NB4 (cell line): Measurements from ENCODE around the gene TRAPPC3L.

Experiments used
- DNase-seq: peaks from one replicate; pipeline ENCODE4 v3.0.0; 2010; ENCODE audit warnings: low read depth
- H3K4me3 ChIP-seq: one replicate; pipeline ENCODE4 v1.5.1; 2011; ENCODE audit warnings: mild to moderate bottlenecking, low read depth, low read length, moderate library complexity
- CTCF ChIP-seq: IDR thresholded peaks from one replicate; pipeline ENCODE4 v1.5.1; 2012; ENCODE audit warnings: low read depth, low read length
- MAX ChIP-seq: IDR thresholded peaks from 2 replicates; pipeline ENCODE4 v1.6.1; 2011; ENCODE audit warnings: low read depth, low read length
- MYC ChIP-seq: IDR thresholded peaks from 2 replicates; pipeline ENCODE4 v1.6.1; 2011; ENCODE audit warnings: low read depth, low read length
- POLR2A ChIP-seq: IDR thresholded peaks from 2 replicates; pipeline ENCODE4 v1.6.1; 2011; ENCODE audit warnings: mild to moderate bottlenecking; ENCODE audit not compliant: insufficient read length; ENCODE audit errors: extremely low read depth

Gene TRAPPC3L

GRCh38 chr6:116562614-116563013 lies 17.1 kb upstream of the TRAPPC3L start:
- DNase-seq, result no peak
- TF ChIP-seq MYC (no peak), CTCF (no peak), MAX (no peak), POLR2A (no peak)
- no peak overlapping the region for H3K4me3 ChIP-seq

GRCh38 chr6:116562019-116562403 lies 16.5 kb upstream of the TRAPPC3L start:
- DNase-seq, result no peak
- no peak overlapping the region for H3K4me3 ChIP-seq
- TF ChIP-seq POLR2A (no peak), MYC (no peak), MAX (no peak), CTCF (no peak)

GRCh38 chr6:116561377-116562018 lies 16.0 kb upstream of the TRAPPC3L start:
- no peak overlapping the region for H3K4me3 ChIP-seq
- peak; percentile 76 for DNase-seq
- TF ChIP-seq MAX (peak; percentile 55), CTCF (peak; percentile 95), MYC (peak; percentile 38; the same call in 1 of the 2 replicates), POLR2A (no peak)

- DNase-seq, result no peak
- TF ChIP-seq POLR2A (no peak), CTCF (no peak), MYC (no peak), MAX (no peak)
- no peak overlapping the region for H3K4me3 ChIP-seq
These were observed 14.6 kb upstream of the TRAPPC3L start for GRCh38 chr6:116560130-116560529.

- TF ChIP-seq POLR2A, result no peak
- no peak for TF ChIP-seq CTCF
- no peak for TF ChIP-seq MAX
- TF ChIP-seq MYC, result no peak
- no peak for DNase-seq
- H3K4me3 ChIP-seq, result no peak overlapping the region
These were observed 12.4 kb upstream of the TRAPPC3L start for GRCh38 chr6:116557893-116558292.
